Progenitor cell of endocrine pancreas (in vitro differentiated cells): ENCODE results near the gene RNF39. TPM values are rescaled to one million over a fixed set of nuclear protein-coding genes. Genes with fewer than 3 reads are reported as not detected.

ENCODE experiments used
- DNase-seq: peaks from one replicate; pipeline ENCODE4 v3.0.0; 2021; ENCODE audit warnings: low spot score; ENCODE audit not compliant: unreplicated experiment
- H3K27ac Mint-ChIP-seq: 2 replicates; pipeline ENCODE4 v1.8.0; 2021; ENCODE audit warnings: mild to moderate bottlenecking, moderate library complexity, mixed read lengths
- H3K27me3 Mint-ChIP-seq: 2 replicates; pipeline ENCODE4 v1.8.0; 2021; ENCODE audit warnings: mixed read lengths
- H3K36me3 Mint-ChIP-seq: 2 replicates; pipeline ENCODE4 v1.8.0; 2022; ENCODE audit warnings: mixed read lengths; ENCODE audit not compliant: insufficient read depth
- H3K4me1 Mint-ChIP-seq: 2 replicates; pipeline ENCODE4 v1.8.0; 2021; ENCODE audit warnings: low read depth, mixed read lengths
- H3K4me3 Mint-ChIP-seq: 2 replicates; pipeline ENCODE4 v1.8.0; 2021; ENCODE audit warnings: low read depth, mild to moderate bottlenecking, moderate library complexity, mixed read lengths
- H3K9me3 Mint-ChIP-seq: 2 replicates; pipeline ENCODE4 v1.8.0; 2021; ENCODE audit warnings: low read depth, mixed read lengths
- total RNA-seq: library from RNA; stranded (reverse); gene quantifications from 2 replicates; pipeline ENCODE4 v1.2.1, GENCODE V29; 2021
- TF ChIP-seq, protein P1 (sequence below): fragments of 200-600 bp; sonication (generic); IDR thresholded peaks from one replicate; pipeline ENCODE4 v1.5.0; 2021; ENCODE audit warnings: antibody characterized with exemption, mild to moderate bottlenecking; ENCODE audit not compliant: unreplicated experiment

RNF39 gene
- total RNA-seq, 1 donor from 2014 or later, result not detected

DNA sequence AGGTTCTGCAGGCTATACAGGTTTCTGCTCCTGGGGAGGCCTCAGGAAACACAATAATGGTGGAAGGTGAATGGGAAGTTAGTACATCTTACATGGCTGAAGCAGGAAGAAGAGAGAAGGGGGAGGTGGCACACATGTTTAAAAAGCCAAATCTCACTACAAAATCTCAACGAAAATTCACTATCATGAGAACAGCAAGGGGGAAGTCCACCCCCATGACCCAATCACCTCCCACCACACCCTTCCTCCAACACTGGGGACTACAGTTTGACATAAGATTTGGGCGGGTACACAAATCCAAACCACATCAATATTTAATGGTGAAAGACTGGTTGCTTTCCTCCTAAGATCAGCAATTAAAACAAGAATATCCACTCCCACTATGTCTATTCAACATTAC is 28.3 kb downstream of the RNF39 start:
- no peak for DNase-seq
- H3K27ac Mint-ChIP-seq, result no peak overlapping the region
- no peaks in the 10 kb centered on the region for H3K4me1 Mint-ChIP-seq
- H3K4me3 Mint-ChIP-seq, result no peak overlapping the region
- H3K9me3 Mint-ChIP-seq, result no peaks in the 10 kb centered on the region
- TF ChIP-seq, protein P1, sequence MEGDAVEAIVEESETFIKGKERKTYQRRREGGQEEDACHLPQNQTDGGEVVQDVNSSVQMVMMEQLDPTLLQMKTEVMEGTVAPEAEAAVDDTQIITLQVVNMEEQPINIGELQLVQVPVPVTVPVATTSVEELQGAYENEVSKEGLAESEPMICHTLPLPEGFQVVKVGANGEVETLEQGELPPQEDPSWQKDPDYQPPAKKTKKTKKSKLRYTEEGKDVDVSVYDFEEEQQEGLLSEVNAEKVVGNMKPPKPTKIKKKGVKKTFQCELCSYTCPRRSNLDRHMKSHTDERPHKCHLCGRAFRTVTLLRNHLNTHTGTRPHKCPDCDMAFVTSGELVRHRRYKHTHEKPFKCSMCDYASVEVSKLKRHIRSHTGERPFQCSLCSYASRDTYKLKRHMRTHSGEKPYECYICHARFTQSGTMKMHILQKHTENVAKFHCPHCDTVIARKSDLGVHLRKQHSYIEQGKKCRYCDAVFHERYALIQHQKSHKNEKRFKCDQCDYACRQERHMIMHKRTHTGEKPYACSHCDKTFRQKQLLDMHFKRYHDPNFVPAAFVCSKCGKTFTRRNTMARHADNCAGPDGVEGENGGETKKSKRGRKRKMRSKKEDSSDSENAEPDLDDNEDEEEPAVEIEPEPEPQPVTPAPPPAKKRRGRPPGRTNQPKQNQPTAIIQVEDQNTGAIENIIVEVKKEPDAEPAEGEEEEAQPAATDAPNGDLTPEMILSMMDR, result no peak
- no peaks in the 10 kb centered on the region for H3K36me3 Mint-ChIP-seq
- H3K27me3 Mint-ChIP-seq, result no peaks in the 10 kb centered on the region

DNA sequence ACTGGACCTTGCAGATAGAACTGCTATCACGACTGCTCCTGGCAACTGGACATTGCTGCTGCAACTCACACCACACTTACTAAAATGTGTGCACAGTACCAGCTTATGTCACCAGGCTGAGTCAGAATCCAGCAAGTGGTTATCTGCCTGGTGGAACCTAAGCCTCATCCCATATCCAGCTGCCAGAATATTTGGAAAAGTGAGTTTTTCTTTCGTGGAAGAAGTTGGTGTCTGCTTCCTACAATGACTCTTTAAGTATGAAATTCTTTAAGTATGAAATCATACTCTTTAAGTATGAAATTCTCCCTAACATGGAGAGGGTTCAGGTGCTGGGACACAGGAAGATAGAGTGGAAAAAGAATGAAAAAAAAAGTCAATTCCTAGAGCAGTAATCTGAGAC is 30.9 kb downstream of the RNF39 start:
- no peak for DNase-seq
- TF ChIP-seq, protein P1, result no peak
- H3K4me1 Mint-ChIP-seq, result no peaks in the 10 kb centered on the region
- H3K27me3 Mint-ChIP-seq, result no peaks in the 10 kb centered on the region
- no peaks in the 10 kb centered on the region for H3K36me3 Mint-ChIP-seq
- no peak overlapping the region for H3K27ac Mint-ChIP-seq
- no peaks in the 10 kb centered on the region for H3K9me3 Mint-ChIP-seq
- no peak overlapping the region for H3K4me3 Mint-ChIP-seq

DNA sequence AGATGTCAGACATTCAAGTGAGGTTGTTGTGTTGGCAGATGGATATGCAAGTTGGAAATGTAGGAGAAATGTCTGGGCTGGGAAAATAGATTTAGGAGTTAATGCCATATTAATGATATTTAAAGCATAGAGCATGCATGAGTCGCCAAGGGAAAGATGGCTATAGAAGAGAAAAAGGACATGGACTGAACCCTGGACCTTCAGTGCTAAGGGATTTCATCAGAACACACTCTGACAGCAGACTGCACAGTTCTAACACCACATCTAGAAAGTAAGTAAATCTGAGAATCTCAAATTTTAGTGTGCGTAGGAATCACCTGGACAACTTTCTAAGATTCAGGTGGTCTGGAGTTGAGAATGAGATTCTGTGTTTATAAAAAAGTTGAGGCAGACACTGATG is 31.8 kb downstream of the RNF39 start:
- Mint-ChIP-seq H3K4me1 (no peaks in the 10 kb centered on the region), H3K27ac (no peak overlapping the region), H3K36me3 (no peaks in the 10 kb centered on the region), H3K4me3 (no peak overlapping the region), H3K9me3 (no peaks in the 10 kb centered on the region), H3K27me3 (no peaks in the 10 kb centered on the region)
- no peak for DNase-seq
- TF ChIP-seq, protein P1, result no peak

DNA sequence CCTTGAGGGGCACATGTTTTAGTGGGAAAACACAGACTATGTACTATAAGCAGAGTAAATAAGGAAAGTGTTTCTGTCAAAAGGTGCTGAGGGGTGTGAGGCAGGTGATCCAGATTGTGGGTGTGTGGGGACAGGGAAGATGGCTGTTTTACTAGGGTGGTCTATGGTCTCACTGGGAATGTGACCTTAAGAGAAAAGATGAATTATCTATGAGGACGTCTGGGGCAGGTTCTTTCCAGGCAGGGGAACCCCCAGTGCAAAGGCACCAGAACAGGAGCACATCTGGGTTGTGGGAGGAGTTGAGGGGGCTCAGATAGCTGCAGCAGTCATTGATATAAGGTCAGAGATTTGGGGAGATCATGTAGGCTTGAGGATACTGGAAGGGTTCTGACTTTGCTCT is 32.7 kb downstream of the RNF39 start:
- no peak for DNase-seq
- Mint-ChIP-seq H3K9me3 (no peaks in the 10 kb centered on the region), H3K4me1 (no peaks in the 10 kb centered on the region), H3K36me3 (no peaks in the 10 kb centered on the region), H3K4me3 (no peak overlapping the region), H3K27ac (no peak overlapping the region), H3K27me3 (no peaks in the 10 kb centered on the region)
- TF ChIP-seq, protein P1, result no peak

DNA sequence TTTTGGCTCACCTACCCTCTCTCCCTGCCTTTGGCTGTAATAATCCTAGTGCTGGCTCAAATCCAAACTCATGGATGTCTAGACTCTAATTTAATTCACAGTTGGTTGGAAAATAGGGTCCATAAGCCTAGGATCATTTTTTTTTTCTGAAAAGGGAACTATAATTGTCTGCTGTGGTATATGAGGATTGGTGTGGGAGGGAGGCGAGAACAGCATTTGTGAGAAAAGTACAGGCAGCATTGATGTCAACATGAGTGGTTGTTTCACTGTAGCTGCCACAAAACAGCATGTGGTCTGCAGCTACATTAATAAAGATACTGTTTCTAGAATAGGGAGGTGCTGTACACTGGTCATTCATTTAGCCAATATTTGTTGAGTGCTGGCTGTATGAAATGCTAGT is 33.1 kb downstream of the RNF39 start:
- H3K4me1 Mint-ChIP-seq, result no peaks in the 10 kb centered on the region
- H3K27ac Mint-ChIP-seq, result no peak overlapping the region
- H3K27me3 Mint-ChIP-seq, result no peaks in the 10 kb centered on the region
- no peak overlapping the region for H3K4me3 Mint-ChIP-seq
- TF ChIP-seq, protein P1, result no peak
- DNase-seq, result no peak
- no peaks in the 10 kb centered on the region for H3K9me3 Mint-ChIP-seq
- H3K36me3 Mint-ChIP-seq, result no peaks in the 10 kb centered on the region
